ENCODE data around the gene BSDC1. TPM values are rescaled to one million over a fixed set of nuclear protein-coding genes. Genes with fewer than 3 reads are reported as not detected.
A peak's percentile ranks its signal among the peaks of the same experiment; 100 is the strongest.

BSDC1 gene
- total and polyA plus RNA-seq, 2 of the 13 experiments (the other 11 are each of a cell fraction or from before 2014, with no cell fraction given), result 40.3 to 64.2 TPM

DNA sequence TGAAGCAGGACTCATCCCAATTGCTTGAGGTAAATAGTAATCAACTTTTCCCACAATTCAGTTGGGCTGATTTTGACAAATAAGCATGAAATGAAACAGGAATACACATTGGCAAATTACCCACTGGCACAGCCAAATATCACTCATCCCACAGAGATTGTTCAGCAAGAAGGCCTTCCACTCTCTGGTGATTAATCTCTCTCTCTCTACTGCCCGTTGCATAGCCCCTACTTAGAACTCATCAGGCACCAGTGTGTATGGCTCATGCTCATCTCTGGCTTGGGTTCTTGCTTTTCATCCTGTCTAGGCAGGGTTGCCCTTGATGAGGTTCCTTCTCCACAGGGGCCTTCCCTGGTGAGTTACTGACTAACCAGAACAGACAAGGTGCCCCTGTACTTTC is 1.1 kb downstream of the BSDC1 start:
- BruUV-seq (replicated peaks), result no TSS peak
- peaks cover 13 to 24% of the 10 kb centered on the region in 2 experiments; a peak in 4 of 5 replicates for H3K36me3 ChIP-seq (replicated peaks in 1 of 2; ENCODE audit: control insufficient read depth in 1 of 2, insufficient read depth in 2 of 2, low read length in 2 of 2)
- CTCF ChIA-PET (ENCODE audit: low intra/inter-chr PET ratio, low total read pairs), result no interaction called here

GRCh38 chr1:32392325-32392724 is 1.9 kb downstream of the BSDC1 start:
- no TSS peak for BruUV-seq (replicated peaks)
- Histone ChIP-seq H3K9me3 (ENCODE audit: low read length) (no peaks in the 10 kb centered on the region), H3K9ac (ENCODE audit: insufficient read depth, low read depth, low read length) (no peak overlapping the region), H4K20me1 (ENCODE audit: insufficient read depth, low read length) (no peaks in the 10 kb centered on the region), H3K4me3 (replicated peaks in 1 of 3; ENCODE audit: insufficient read depth in 1 of 3, low read depth in 2 of 3, low read length in 3 of 3) (no peak overlapping the region; a peak in 1 of 6 replicates), H2AFZ (ENCODE audit: low read length) (no peak overlapping the region), H3K36me3 (replicated peaks in 1 of 2; ENCODE audit: control insufficient read depth in 1 of 2, insufficient read depth in 2 of 2, low read length in 2 of 2) (peaks cover 16 to 29% of the 10 kb centered on the region in 2 experiments), H3K4me2 (ENCODE audit: low read depth, low read length) (peak overlapping the region; percentile 80), H3K4me1 (ENCODE audit: insufficient read depth, low read length) (peaks cover 31% of the 10 kb centered on the region), H3K27ac (ENCODE audit: extremely low read length, insufficient read depth, low read length) (no peak overlapping the region), H3K79me2 (ENCODE audit: insufficient read depth, low read length) (peaks cover 44% of the 10 kb centered on the region), H3K27me3 (ENCODE audit: control insufficient read depth in 1 of 2, insufficient read depth in 2 of 2, low read length in 2 of 2) (no peaks in the 10 kb centered on the region; a peak in 1 of 5 replicates)
- ChIA-PET CTCF (ENCODE audit: low intra/inter-chr PET ratio, low total read pairs) (no interaction called here), POLR2A (interaction anchor here (1.4 to 3.0 kb wide), 2 partner anchors 14 to 41 kb away, joined by 3 to 37 read pairs; no protein-coding TSS in a partner anchor)
- FAIRE-seq, result no peak
- intact Hi-C loops (cut with micrococcal nuclease; ENCODE audit: unreplicated experiment), result loop anchor here (10.0 kb wide), 1 partner anchor 58 kb away; the partner anchor contains the start of gene MARCKSL1
- no peak for ATAC-seq
- 98% methylated on average over 3 of the region's 3 CpGs for WGBS (ENCODE audit: low lambda C conversion rate)
- in situ Hi-C loops (cut with HindIII; ENCODE audit: extremely low pct_ligation_motif_present, low pct_unique_long_range_greater_than_20kb), result no loop called here
- DNase-seq (ENCODE audit: low spot score), result no peak
- TF ChIP-seq ARHGAP35 (CRISPR knock-in tag; IDR thresholded peaks at IDR 0.05; ENCODE audit: borderline replicate concordance), result no peak
- no peak for TF ChIP-seq GABPB1 (CRISPR knock-in tag; IDR thresholded peaks at IDR 0.05)
- no peak for TF ChIP-seq ADNP (CRISPR knock-in tag; IDR thresholded peaks at IDR 0.05)
- TF ChIP-seq ZNF10 (CRISPR knock-in tag; IDR thresholded peaks at IDR 0.05; ENCODE audit: borderline replicate concordance, low read depth), result no peak
- TF ChIP-seq CCAR2 (optimal IDR thresholded peaks at IDR 0.05; ENCODE audit: low read depth, low read length), result no peak
- TF ChIP-seq PHF20 (CRISPR knock-in tag; IDR thresholded peaks at IDR 0.05), result no peak
- TF ChIP-seq MZF1 (CRISPR knock-in tag; IDR thresholded peaks at IDR 0.05; ENCODE audit: borderline replicate concordance), result no peak
- TF ChIP-seq ZNF230 (CRISPR knock-in tag; IDR thresholded peaks at IDR 0.05), result no peak
- TF ChIP-seq CHD4 (IDR thresholded peaks at IDR 0.05; ENCODE audit: borderline replicate concordance, low read length), result no peak
- no peak for TF ChIP-seq HDAC1 (CRISPR knock-in tag; IDR thresholded peaks at IDR 0.05)
- no peak for TF ChIP-seq RCOR2 (CRISPR knock-in tag; IDR thresholded peaks at IDR 0.05)

More for the DNA sequence above, 1.1 kb downstream of the BSDC1 start:
- Histone ChIP-seq H3K9ac (ENCODE audit: insufficient read depth, low read depth, low read length) (peak overlapping the region; percentile 97), H2AFZ (ENCODE audit: low read length) (no peak overlapping the region), H3K4me1 (ENCODE audit: insufficient read depth, low read length) (peaks cover 31% of the 10 kb centered on the region), H3K79me2 (ENCODE audit: insufficient read depth, low read length) (peaks cover 44% of the 10 kb centered on the region), H3K27ac (ENCODE audit: extremely low read length, insufficient read depth, low read length) (peak overlapping the region; percentile 96), H4K20me1 (ENCODE audit: insufficient read depth, low read length) (no peaks in the 10 kb centered on the region), H3K4me2 (ENCODE audit: low read depth, low read length) (peak overlapping the region; percentile 80), H3K4me3 (replicated peaks in 1 of 3; ENCODE audit: insufficient read depth in 1 of 3, low read depth in 2 of 3, low read length in 3 of 3) (peak overlapping the region; percentile 77 to 99 (median 91)), H3K27me3 (ENCODE audit: control insufficient read depth in 1 of 2, insufficient read depth in 2 of 2, low read length in 2 of 2) (no peaks in the 10 kb centered on the region; a peak in 1 of 5 replicates), H3K9me3 (ENCODE audit: low read length) (no peaks in the 10 kb centered on the region)
- POLR2A ChIA-PET, result interaction anchor here (1.4 to 3.0 kb wide), 8 partner anchors 15 to 213 kb away, joined by 3 to 37 read pairs (median 14); partner anchors contain the start of genes MARCKSL1 and TXLNA
- peak; percentile 49 for FAIRE-seq
- ATAC-seq, result no peak
- WGBS (ENCODE audit: low lambda C conversion rate), result 58% methylated on average over 1 of the region's 1 CpG
- in situ Hi-C loops (cut with HindIII; ENCODE audit: extremely low pct_ligation_motif_present, low pct_unique_long_range_greater_than_20kb), result no loop called here
- intact Hi-C loops (cut with micrococcal nuclease; ENCODE audit: unreplicated experiment), result loop anchor here (10.0 kb wide), 1 partner anchor 58 kb away; the partner anchor contains the start of gene MARCKSL1
- peak; percentile 13 for DNase-seq (ENCODE audit: low spot score)
- TF ChIP-seq ZFP1 (CRISPR knock-in tag; IDR thresholded peaks at IDR 0.05) (no peak), MAZ (IDR thresholded peaks at IDR 0.05; ENCODE audit: borderline replicate concordance, low read depth, low read length) (no peak), MAZ (CRISPR knock-in tag; IDR thresholded peaks at IDR 0.05; ENCODE audit: low read depth) (no peak), ZNF577 (CRISPR knock-in tag; IDR thresholded peaks at IDR 0.05; ENCODE audit: borderline replicate concordance, low read depth) (no peak), ZNF282 (IDR thresholded peaks at IDR 0.05; ENCODE audit: partially characterized antibody) (no peak)

All from HepG2 (cell line).